Central memory CD4-positive, alpha-beta T cell (primary cell): ENCODE data around the gene ZNHIT2.

Experiments used
- DNase-seq: peaks from one replicate; pipeline ENCODE4 v3.0.0; 2022

ZNHIT2 gene

GRCh38 chr11:65134240-65134951, 16.9 kb upstream of the ZNHIT2 start, which contains the start of gene SYVN1:
Gene SYVN1 (minus strand): TSS chr11:65134519. CDS start chr11:65133601, 918 bp downstream.
- DNase-seq: peak; percentile 92

- no peak for DNase-seq
Measured at GRCh38 chr11:65133724-65134123, 16.2 kb upstream of the ZNHIT2 start.

GRCh38 chr11:65132988-65133700, 15.6 kb upstream of the ZNHIT2 start:
- DNase-seq: no peak

- no peak for DNase-seq
Measured at GRCh38 chr11:65132238-65132987, 14.9 kb upstream of the ZNHIT2 start.

GRCh38 chr11:65131895-65132237, 14.4 kb upstream of the ZNHIT2 start:
- no peak for DNase-seq

GRCh38 chr11:65131417-65131776, 13.9 kb upstream of the ZNHIT2 start:
- DNase-seq: no peak

- no peak for DNase-seq
Measured at GRCh38 chr11:65130631-65131416, 13.3 kb upstream of the ZNHIT2 start.

GRCh38 chr11:65129649-65130441, 12.3 kb upstream of the ZNHIT2 start:
- DNase-seq: no peak

GRCh38 chr11:65128182-65129145, 11.0 kb upstream of the ZNHIT2 start:
- DNase-seq: no peak

GRCh38 chr11:65127473-65128181, 10.1 kb upstream of the ZNHIT2 start:
- no peak for DNase-seq

GRCh38 chr11:65126624-65127274, 9.2 kb upstream of the ZNHIT2 start:
- no peak for DNase-seq

GRCh38 chr11:65125197-65126056, 7.9 kb upstream of the ZNHIT2 start:
- DNase-seq: no peak

- no peak for DNase-seq
Measured at GRCh38 chr11:65124480-65125196, 7.1 kb upstream of the ZNHIT2 start.

- peak; percentile 98 for DNase-seq
Measured at GRCh38 chr11:65121865-65122696, 4.6 kb upstream of the ZNHIT2 start, which contains the start of the genes FAU and MRPL49. Gene FAU (minus strand): TSS chr11:65122134. CDS start chr11:65121813, 321 bp downstream. Gene MRPL49 (plus strand): TSS chr11:65122321. CDS start chr11:65122347, 26 bp downstream.

- DNase-seq: no peak
Measured at GRCh38 chr11:65121447-65121864, 4.0 kb upstream of the ZNHIT2 start.

- DNase-seq: no peak
Measured at GRCh38 chr11:65120831-65121230, 3.3 kb upstream of the ZNHIT2 start.

- no peak for DNase-seq
Measured at GRCh38 chr11:65119670-65119995, 2.1 kb upstream of the ZNHIT2 start.
